Prostate gland (tissue), 2 donors: Measurements from ENCODE around the gene HACD2. TPM values are rescaled to one million over a fixed set of nuclear protein-coding genes. Genes with fewer than 3 reads are reported as not detected.
A peak's percentile ranks its signal among the peaks of the same experiment; 100 is the strongest.

Source experiments
- DNase-seq: peaks from one replicate; pipeline ENCODE4 v3.0.0-alpha.2; 2019; ENCODE audit warnings: low spot score
- H3K27ac ChIP-seq, 2 donors: fragments of 200-600 bp; sonication (generic); 2 replicates each; pipeline ENCODE4 v1.5.1; 2017 to 2019
- H3K27me3 ChIP-seq: fragments of 200-600 bp; sonication (generic); replicated peaks from 2 replicates; pipeline ENCODE4 v1.5.1; 2019; ENCODE audit not compliant: insufficient read depth
- H3K36me3 ChIP-seq, 2 donors: fragments of 200-600 bp; sonication (generic); 1 replicate in 1 of 2; 2 replicates in 1 of 2; pipeline versions ENCODE4 v1.5.1 to v1.8.1; 2017 to 2019
- H3K4me1 ChIP-seq: fragments of 200-600 bp; sonication (generic); replicated peaks from 2 replicates; pipeline ENCODE4 v1.5.1; 2019
- H3K4me3 ChIP-seq, 2 donors: fragments of 200-600 bp; sonication (generic); 2 replicates each; pipeline ENCODE4 v1.5.1; 2017 to 2019
- H3K9me3 ChIP-seq: fragments of 200-600 bp; sonication (generic); 2 replicates; pipeline ENCODE4 v1.5.1; 2017
- POLR2A ChIP-seq: fragments of 450-650 bp; IDR thresholded peaks from one replicate; pipeline ENCODE4 v1.6.1; 2016; ENCODE audit warnings: antibody characterized with exemption, mild to moderate bottlenecking
- POLR2AphosphoS5 ChIP-seq: sonication (generic); formaldehyde crosslinking; IDR thresholded peaks from one replicate; pipeline ENCODE4 v1.6.1; 2017; ENCODE audit warnings: antibody characterized with exemption
- WGBS: methylation state at CpG from one replicate; pipeline ENCODE4 v1.1.5; 2018; 5-methylcytosine and 5-hydroxymethylcytosine counted together
- intact Hi-C: fragments of 100-400 bp; cut with DNase I; formaldehyde crosslinking; loops from one replicate; pipeline ENCODE4 v1.14.2; 2022
- total RNA-seq, 2 donors: library from RNA; depleted of rRNA; stranded (reverse); fragments of >200 nt; gene quantifications; one replicate each; pipeline ENCODE4 v1.1.0, GENCODE V29; 2016
- TF ChIP-seq, protein P1 (sequence below), 4 experiments: fragments of 200-600 bp in 2 of 4; fragments of 450-650 bp in 2 of 4; sonication (generic) in 2 of 4; IDR thresholded peaks; 1 replicate in 3 of 4; 2 replicates in 1 of 4; pipeline ENCODE4 v1.5.1; 2016 to 2019; ENCODE audit warnings: antibody characterized with exemption in 4 of 4, mild to moderate bottlenecking in 2 of 4, moderate library complexity in 2 of 4

HACD2 gene
- total RNA-seq, 2 donors from 2014 or later, result 36.5 to 65.6 TPM

- 89% methylated on average over 4 of the region's 4 CpGs for WGBS
- Histone ChIP-seq H3K36me3 (no peaks in the 10 kb centered on the region), H3K4me3 (no peak overlapping the region), H3K4me1 (peaks cover 27% of the 10 kb centered on the region), H3K27me3 (no peaks in the 10 kb centered on the region), H3K27ac (peak overlapping the region in 1 of 2 donors; percentile 85), H3K9me3 (no peaks in the 10 kb centered on the region)
- intact Hi-C loops, result no loop called here
- DNase-seq, result no peak
- no peak for TF ChIP-seq POLR2A
- TF ChIP-seq, protein P1, sequence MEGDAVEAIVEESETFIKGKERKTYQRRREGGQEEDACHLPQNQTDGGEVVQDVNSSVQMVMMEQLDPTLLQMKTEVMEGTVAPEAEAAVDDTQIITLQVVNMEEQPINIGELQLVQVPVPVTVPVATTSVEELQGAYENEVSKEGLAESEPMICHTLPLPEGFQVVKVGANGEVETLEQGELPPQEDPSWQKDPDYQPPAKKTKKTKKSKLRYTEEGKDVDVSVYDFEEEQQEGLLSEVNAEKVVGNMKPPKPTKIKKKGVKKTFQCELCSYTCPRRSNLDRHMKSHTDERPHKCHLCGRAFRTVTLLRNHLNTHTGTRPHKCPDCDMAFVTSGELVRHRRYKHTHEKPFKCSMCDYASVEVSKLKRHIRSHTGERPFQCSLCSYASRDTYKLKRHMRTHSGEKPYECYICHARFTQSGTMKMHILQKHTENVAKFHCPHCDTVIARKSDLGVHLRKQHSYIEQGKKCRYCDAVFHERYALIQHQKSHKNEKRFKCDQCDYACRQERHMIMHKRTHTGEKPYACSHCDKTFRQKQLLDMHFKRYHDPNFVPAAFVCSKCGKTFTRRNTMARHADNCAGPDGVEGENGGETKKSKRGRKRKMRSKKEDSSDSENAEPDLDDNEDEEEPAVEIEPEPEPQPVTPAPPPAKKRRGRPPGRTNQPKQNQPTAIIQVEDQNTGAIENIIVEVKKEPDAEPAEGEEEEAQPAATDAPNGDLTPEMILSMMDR (IDR thresholded peaks at IDR 0.05), result no peak
- no peak for TF ChIP-seq POLR2AphosphoS5
Observed at GRCh38 chr3:123629747-123630047, 44.8 kb upstream of the HACD2 start.

GRCh38 chr3:123628996-123629746 lies 44.3 kb upstream of the HACD2 start:
- Histone ChIP-seq H3K4me3 (no peak overlapping the region), H3K27me3 (no peaks in the 10 kb centered on the region), H3K27ac (peak overlapping the region in 1 of 2 donors; percentile 85), H3K4me1 (peaks cover 27% of the 10 kb centered on the region), H3K9me3 (no peaks in the 10 kb centered on the region), H3K36me3 (no peaks in the 10 kb centered on the region)
- TF ChIP-seq, protein P1 (IDR thresholded peaks at IDR 0.05), result no peak
- intact Hi-C loops, result no loop called here
- WGBS, result 91% methylated on average over 22 of the region's 22 CpGs
- no peak for DNase-seq

DNA sequence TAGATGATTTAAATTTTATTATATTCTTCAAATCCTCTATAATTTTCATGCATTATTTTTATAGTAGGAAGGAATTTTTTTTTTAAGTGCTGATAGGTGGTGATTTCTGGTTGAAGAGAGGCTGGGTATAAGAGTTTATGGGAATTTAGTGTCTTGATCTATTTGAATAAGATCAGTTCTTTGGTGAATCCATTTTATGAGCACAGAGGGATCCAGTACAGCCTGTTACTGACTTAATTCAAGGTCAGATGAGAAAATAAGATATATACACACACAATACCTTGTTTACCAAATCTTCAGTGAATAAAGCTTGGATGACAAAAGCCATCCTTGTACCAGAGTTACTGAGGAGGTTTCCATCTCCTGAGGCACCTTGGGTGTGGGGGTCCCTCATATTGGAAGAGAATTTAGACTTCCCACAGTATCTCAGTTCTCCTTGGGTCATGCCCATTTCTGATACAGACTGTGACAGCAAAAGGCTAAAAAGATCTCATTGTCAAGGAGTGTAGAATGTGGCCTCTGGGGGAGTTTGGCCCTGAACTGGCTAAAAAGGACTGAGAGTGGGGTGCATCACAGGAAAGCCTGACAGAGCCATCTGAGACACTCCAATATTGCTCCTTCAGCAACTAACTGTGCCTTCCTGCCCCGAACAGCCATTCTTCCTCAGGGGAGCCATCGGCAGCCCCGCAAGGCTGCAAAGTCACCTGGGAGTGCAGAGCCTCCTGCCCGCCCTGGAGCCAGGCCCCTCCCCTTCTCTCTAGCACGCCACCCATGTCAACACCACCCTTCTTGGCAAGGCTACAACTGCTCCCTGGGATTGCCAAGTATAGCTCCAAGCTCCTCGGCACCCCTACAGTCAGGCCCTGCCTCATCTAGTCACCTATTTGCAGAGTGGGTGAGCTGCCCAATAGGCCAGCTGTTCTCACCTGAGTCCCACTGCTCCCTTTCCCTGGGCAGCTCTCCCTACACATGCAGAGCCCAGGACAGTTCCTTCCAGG lies 43.1 kb upstream of the HACD2 start:
- H3K27ac ChIP-seq, result peak overlapping the region; percentile 2 to 85
- intact Hi-C loops, result no loop called here
- no peak overlapping the region for H3K4me3 ChIP-seq
- no peaks in the 10 kb centered on the region for H3K27me3 ChIP-seq
- DNase-seq, result peak; percentile 67
- TF ChIP-seq POLR2AphosphoS5 (peak; percentile 70), POLR2A (no peak)
- TF ChIP-seq, protein P1 (IDR thresholded peaks at IDR 0.05), result no peak
- peaks cover 18% of the 10 kb centered on the region for H3K4me1 ChIP-seq
- no peaks in the 10 kb centered on the region for H3K36me3 ChIP-seq
- 43% methylated on average over 6 of the region's 6 CpGs for WGBS
- no peaks in the 10 kb centered on the region for H3K9me3 ChIP-seq

GRCh38 chr3:123626881-123627280 lies 42.0 kb upstream of the HACD2 start:
- TF ChIP-seq, protein P1 (IDR thresholded peaks at IDR 0.05), result no peak
- TF ChIP-seq POLR2A (no peak), POLR2AphosphoS5 (no peak)
- Histone ChIP-seq H3K4me3 (no peak overlapping the region), H3K27me3 (no peaks in the 10 kb centered on the region), H3K9me3 (no peaks in the 10 kb centered on the region), H3K36me3 (no peaks in the 10 kb centered on the region), H3K27ac (peak overlapping the region; percentile 36 to 85), H3K4me1 (peaks cover 10% of the 10 kb centered on the region)
- DNase-seq, result no peak
- 91% methylated on average over 7 of the region's 7 CpGs for WGBS
- intact Hi-C loops, result no loop called here
